Erythroblast (primary cell): ENCODE data around the gene LRP1B.

Experiments used
- GATA1 ChIP-seq: IDR thresholded peaks from 2 replicates; pipeline ENCODE4 v1.6.1; 2011; ENCODE audit warnings: low read depth, mild to moderate bottlenecking, control low read depth, low read length, moderate library complexity
- POLR2A ChIP-seq: IDR thresholded peaks from 2 replicates; pipeline ENCODE4 v1.6.1; 2011; ENCODE audit warnings: mild to moderate bottlenecking, low read length

DNA sequence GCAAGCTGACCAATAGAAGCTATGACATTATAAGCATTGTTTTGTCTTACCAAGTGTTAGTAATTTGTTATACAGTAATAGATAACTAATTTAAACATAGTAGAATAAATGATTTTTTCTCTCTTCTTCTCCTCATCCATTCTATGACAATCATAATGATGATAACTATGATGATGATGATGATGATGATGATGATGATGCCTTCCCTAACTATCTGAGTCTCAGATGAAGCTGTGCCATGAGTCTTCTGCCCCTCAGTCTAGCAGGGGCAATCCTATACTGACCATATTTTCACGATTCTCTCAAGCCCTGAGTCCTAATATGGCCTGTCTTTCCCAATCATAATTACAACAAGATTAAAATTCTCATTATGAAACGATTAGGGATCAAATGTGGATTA is 1369.0 kb downstream of the LRP1B start:
- TF ChIP-seq POLR2A (no peak), GATA1 (no peak)
